Measurements from ENCODE around the gene EVPL. TPM values are rescaled to one million over a fixed set of nuclear protein-coding genes. Genes with fewer than 3 reads are reported as not detected.
"Not testable (repeated sequence)": the region's sequence is repeated elsewhere in the genome, so short reads cannot be mapped to it uniquely, and the experiment has no call there.

Gene EVPL
- total RNA-seq, 1 experiment from 2014 or later: not detected

GRCh38 chr17:76051561-76051960 is 24.5 kb upstream of the EVPL start:
- Histone ChIP-seq H3K27me3 (ENCODE audit: control insufficient read depth, insufficient read depth, low read length) (no peaks in the 10 kb centered on the region), H3K4me3 (ENCODE audit: insufficient read depth, low read depth, low read length) (no peak overlapping the region), H3K36me3 (replicated peaks; ENCODE audit: control insufficient read depth, insufficient read depth, low read length) (peaks cover 21% of the 10 kb centered on the region)
- no peak for DNase-seq

- Histone ChIP-seq H3K27me3 (ENCODE audit: control insufficient read depth, insufficient read depth, low read length) (no peaks in the 10 kb centered on the region), H3K36me3 (replicated peaks; ENCODE audit: control insufficient read depth, insufficient read depth, low read length) (peaks cover 19% of the 10 kb centered on the region), H3K4me3 (ENCODE audit: insufficient read depth, low read depth, low read length) (no peak overlapping the region)
- DNase-seq: no peak
These were observed 23.7 kb upstream of the EVPL start for GRCh38 chr17:76050538-76051467.

DNA sequence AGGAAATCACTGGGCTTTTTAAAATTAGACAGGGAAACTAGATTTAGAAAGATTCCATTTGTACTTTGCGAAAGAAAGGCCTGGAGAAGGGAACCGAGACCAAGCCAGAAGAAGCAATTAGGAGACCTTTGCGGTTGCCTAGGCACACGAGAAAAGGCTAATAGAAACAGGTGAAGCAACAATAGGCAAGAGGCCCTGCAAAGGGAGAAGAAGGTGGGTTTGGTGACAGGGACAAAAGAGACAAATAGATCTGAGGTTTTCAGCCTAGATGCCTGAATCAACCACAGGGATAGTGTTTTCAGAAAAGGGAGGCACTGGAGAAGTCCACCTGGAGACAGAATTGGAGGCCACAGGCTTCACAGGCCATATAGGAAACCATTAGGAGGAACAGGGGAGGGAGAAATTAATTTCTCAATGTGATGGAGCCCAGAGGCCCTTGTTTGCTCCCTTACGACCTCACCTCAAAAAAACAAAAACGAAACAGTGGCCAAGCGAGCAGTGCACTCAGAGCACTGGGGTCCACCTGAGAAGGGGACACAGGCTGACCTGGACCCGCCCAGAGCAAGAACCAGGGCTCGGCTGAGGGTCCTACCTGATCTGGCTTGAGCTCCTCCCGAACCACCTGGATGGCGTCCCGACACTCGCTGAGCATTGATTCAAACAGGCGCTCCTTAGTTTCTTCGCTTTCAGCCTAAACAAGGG is 22.9 kb upstream of the EVPL start:
- H3K4me3 ChIP-seq (ENCODE audit: insufficient read depth, low read depth, low read length): no peak overlapping the region
- DNase-seq: no peak
- no peaks in the 10 kb centered on the region for H3K27me3 ChIP-seq (ENCODE audit: control insufficient read depth, insufficient read depth, low read length)
- H3K36me3 ChIP-seq (replicated peaks; ENCODE audit: control insufficient read depth, insufficient read depth, low read length): peaks cover 26% of the 10 kb centered on the region

DNA sequence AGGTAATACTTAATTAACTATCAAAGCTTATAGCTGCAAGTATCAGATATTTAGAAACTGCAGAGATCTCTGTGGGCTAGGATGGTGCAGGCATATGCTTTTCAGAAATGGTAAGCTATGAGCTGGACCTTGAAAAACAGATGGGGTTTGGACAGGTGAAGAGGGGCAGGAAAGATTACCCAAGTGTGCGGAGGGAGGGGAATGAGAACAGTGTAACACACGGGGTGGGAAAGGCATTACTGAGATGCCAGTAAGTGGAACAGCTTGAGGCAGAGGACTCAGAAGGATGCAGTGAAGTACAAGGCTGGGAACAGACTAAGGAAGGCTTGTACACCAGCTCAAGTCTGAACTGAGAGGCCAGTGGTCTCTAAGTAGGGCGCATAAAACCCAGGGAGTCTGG is 22.1 kb upstream of the EVPL start:
- DNase-seq: no peak
- H3K36me3 ChIP-seq (replicated peaks; ENCODE audit: control insufficient read depth, insufficient read depth, low read length): peaks cover 30% of the 10 kb centered on the region
- H3K27me3 ChIP-seq (ENCODE audit: control insufficient read depth, insufficient read depth, low read length): no peaks in the 10 kb centered on the region
- no peak overlapping the region for H3K4me3 ChIP-seq (ENCODE audit: insufficient read depth, low read depth, low read length)

DNA sequence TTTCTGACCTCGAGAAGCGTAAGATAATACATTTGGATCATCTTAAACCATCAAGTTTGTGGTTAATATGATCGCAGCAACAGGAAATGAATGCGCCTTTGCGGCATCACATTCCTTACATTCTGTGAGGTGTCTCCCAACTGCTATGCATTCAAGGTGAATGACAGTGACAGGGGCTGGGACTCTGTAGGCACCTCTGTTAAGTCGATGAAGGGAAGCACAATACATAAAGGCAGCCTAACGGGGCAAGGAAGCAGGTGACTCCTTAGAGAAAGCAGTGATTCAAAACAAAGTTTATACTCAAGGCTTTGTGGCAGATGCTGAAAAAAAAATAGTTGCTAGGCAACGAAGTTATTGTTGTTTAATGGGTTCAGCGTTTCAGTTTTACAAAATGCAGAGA is 21.6 kb upstream of the EVPL start:
- no peak overlapping the region for H3K4me3 ChIP-seq (ENCODE audit: insufficient read depth, low read depth, low read length)

DNA sequence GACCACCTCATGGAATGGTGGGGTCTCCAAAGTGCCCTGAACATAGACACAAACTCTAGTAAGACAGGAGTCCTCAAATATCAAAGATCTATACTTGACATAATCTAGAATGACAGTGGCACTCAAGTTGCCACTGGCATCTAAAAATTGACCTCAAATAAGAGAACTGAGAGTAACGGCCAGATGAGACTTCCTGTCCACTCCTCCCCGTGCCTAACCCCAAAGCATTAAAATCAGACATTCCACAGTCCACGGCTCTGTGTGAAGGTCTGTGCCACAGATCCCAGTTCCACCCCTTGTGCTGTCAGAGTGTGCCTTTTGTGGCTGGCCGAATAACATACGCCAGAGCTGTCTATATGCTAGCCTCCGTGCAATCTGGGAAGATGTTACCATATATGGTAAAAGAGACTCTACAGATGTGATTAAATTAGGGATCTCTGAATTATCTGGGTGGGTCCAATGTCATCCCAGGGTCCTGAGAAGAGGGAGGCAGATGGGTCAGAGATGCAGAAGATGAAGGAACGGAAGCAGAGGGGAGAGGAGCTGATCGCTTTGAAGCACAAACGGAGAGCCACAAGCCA is 21.0 kb upstream of the EVPL start:
- Histone ChIP-seq H3K36me3 (replicated peaks; ENCODE audit: control insufficient read depth, insufficient read depth, low read length) (peaks cover 38% of the 10 kb centered on the region), H3K4me3 (ENCODE audit: insufficient read depth, low read depth, low read length) (no peak overlapping the region), H3K27me3 (ENCODE audit: control insufficient read depth, insufficient read depth, low read length) (no peaks in the 10 kb centered on the region)
- DNase-seq: no peak

More for the DNA sequence above, 21.6 kb upstream of the EVPL start:
- no peaks in the 10 kb centered on the region for H3K27me3 ChIP-seq (ENCODE audit: control insufficient read depth, insufficient read depth, low read length)
- DNase-seq: no peak
- H3K36me3 ChIP-seq (replicated peaks; ENCODE audit: control insufficient read depth, insufficient read depth, low read length): peaks cover 34% of the 10 kb centered on the region

GRCh38 chr17:76046064-76046463 is 19.0 kb upstream of the EVPL start:
- DNase-seq: no peak
- no peaks in the 10 kb centered on the region for H3K27me3 ChIP-seq (ENCODE audit: control insufficient read depth, insufficient read depth, low read length)
- peaks cover 38% of the 10 kb centered on the region for H3K36me3 ChIP-seq (replicated peaks; ENCODE audit: control insufficient read depth, insufficient read depth, low read length)

GRCh38 chr17:76044475-76045007 is 17.4 kb upstream of the EVPL start:
- H3K27me3 ChIP-seq (ENCODE audit: control insufficient read depth, insufficient read depth, low read length); H3K4me3 ChIP-seq (ENCODE audit: insufficient read depth, low read depth, low read length); DNase-seq: not testable (repeated sequence)
- peaks cover 50% of the 10 kb centered on the region for H3K36me3 ChIP-seq (replicated peaks; ENCODE audit: control insufficient read depth, insufficient read depth, low read length)

More at GRCh38 chr17:76046064-76046463, 19.0 kb upstream of the EVPL start:
- no peak overlapping the region for H3K4me3 ChIP-seq (ENCODE audit: insufficient read depth, low read depth, low read length)

- not testable (repeated sequence) for DNase-seq; H3K4me3 ChIP-seq (ENCODE audit: insufficient read depth, low read depth, low read length); H3K27me3 ChIP-seq (ENCODE audit: control insufficient read depth, insufficient read depth, low read length)
- H3K36me3 ChIP-seq (replicated peaks; ENCODE audit: control insufficient read depth, insufficient read depth, low read length): peaks cover 42% of the 10 kb centered on the region
These were observed 15.8 kb upstream of the EVPL start for GRCh38 chr17:76042868-76043267.

GRCh38 chr17:76040376-76040775 is 13.3 kb upstream of the EVPL start:
- peaks cover 34% of the 10 kb centered on the region for H3K36me3 ChIP-seq (replicated peaks; ENCODE audit: control insufficient read depth, insufficient read depth, low read length)
- no peak overlapping the region for H3K4me3 ChIP-seq (ENCODE audit: insufficient read depth, low read depth, low read length)
- no peaks in the 10 kb centered on the region for H3K27me3 ChIP-seq (ENCODE audit: control insufficient read depth, insufficient read depth, low read length)
- peak; percentile 37 for DNase-seq

- Histone ChIP-seq H3K4me3 (ENCODE audit: insufficient read depth, low read depth, low read length) (no peak overlapping the region), H3K27me3 (ENCODE audit: control insufficient read depth, insufficient read depth, low read length) (no peaks in the 10 kb centered on the region), H3K36me3 (replicated peaks; ENCODE audit: control insufficient read depth, insufficient read depth, low read length) (peaks cover 26% of the 10 kb centered on the region)
- peak; percentile 8 for DNase-seq
These were observed 12.0 kb upstream of the EVPL start for GRCh38 chr17:76039121-76039520.

GRCh38 chr17:76038050-76038449 is 10.9 kb upstream of the EVPL start:
- H3K36me3 ChIP-seq (replicated peaks; ENCODE audit: control insufficient read depth, insufficient read depth, low read length): peaks cover 17% of the 10 kb centered on the region
- DNase-seq: no peak

DNA sequence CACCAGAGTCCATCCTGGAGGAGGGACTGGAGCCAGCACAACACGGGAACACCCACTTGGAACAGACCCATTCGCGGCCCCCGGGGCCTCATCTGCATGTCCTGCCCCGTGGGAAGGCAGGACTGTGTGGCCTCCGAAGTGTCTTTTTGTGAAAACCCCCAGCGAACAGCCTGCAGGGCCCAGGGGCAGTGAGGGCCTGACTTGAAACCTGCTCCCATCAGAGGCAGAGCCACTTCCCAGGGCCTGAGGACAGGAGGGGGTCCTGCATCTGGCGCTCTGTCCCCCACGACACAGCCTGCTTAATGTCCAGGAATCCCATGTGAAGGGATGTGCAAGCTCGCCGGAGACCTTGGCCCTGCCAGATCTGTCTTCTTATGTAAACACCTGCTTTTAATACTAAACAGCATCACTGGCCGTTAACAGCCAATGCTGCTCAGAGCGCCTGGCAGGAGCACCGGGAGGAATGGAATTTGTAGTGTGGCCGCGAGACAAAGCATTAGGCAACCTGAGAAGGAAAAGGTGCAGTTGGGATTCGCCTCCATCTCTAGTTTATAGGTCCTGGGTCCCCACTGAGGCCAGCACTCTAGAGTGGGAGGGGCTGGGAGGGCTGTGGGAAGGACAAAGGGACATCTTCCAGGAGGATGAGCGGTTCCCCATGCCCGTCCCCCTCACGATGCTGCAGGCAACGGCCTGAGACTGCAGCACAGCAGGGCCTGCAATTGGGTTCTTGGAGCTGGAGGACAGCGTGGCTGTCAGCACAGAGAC is 9.6 kb upstream of the EVPL start:
- Histone ChIP-seq H3K27me3 (ENCODE audit: control insufficient read depth, insufficient read depth, low read length) (no peaks in the 10 kb centered on the region), H3K4me3 (ENCODE audit: insufficient read depth, low read depth, low read length) (no peak overlapping the region), H3K36me3 (replicated peaks; ENCODE audit: control insufficient read depth, insufficient read depth, low read length) (peaks cover 16% of the 10 kb centered on the region)
- peak; percentile 81 for DNase-seq

More at GRCh38 chr17:76038050-76038449, 10.9 kb upstream of the EVPL start:
- Histone ChIP-seq H3K27me3 (ENCODE audit: control insufficient read depth, insufficient read depth, low read length) (no peaks in the 10 kb centered on the region), H3K4me3 (ENCODE audit: insufficient read depth, low read depth, low read length) (no peak overlapping the region)
